ENCODE data around the gene CBFA2T3. TPM values are rescaled to one million over a fixed set of nuclear protein-coding genes. Genes with fewer than 3 reads are reported as not detected.
"Not testable (repeated sequence)": the region's sequence is repeated elsewhere in the genome, so short reads cannot be mapped to it uniquely, and the experiment has no call there.

Gene CBFA2T3
- total RNA-seq, 1 experiment from 2014 or later, result 2.1 TPM

DNA sequence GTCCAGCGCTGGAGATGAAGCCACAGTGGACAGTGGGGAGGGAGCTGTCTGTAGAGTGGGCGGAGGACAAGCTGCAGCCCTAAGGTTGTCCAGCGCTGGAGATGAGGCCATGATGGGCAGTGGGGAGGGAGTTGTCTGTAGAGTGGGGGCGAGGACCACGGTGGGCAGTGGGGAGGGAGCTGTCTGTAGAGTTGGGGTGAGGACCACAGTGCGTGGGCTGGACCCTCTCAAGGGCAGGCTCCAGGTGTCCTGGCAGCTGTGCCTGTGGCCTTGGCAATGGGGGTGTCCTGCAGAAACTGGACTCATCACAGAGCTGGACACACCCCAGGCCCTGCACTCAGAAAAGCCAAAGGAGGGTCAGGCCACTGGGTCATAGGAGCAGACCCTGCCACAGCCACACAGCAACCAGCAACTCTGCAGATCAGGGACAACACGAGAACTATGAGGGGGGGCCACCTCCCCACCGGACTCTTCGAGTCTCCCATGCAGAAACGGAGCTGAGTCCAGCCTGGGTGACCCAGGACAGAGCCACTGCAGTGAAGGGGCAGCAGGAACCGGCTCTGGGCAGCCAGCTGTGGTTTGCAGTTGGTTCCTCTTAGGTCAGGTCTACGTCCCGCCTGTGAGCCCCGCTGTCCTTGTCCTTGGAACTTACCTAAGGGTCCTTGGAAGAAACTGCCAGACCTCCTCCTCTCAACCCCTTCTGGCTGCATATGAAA is 33.4 kb upstream of the CBFA2T3 start:
- peaks cover 17% of the 10 kb centered on the region for H3K27me3 Mint-ChIP-seq (ENCODE audit: insufficient read depth, unreplicated experiment)
- no peak for DNase-seq
- H3K4me3 ChIP-seq (ENCODE audit: low read depth, low read length), result no peak overlapping the region

DNA sequence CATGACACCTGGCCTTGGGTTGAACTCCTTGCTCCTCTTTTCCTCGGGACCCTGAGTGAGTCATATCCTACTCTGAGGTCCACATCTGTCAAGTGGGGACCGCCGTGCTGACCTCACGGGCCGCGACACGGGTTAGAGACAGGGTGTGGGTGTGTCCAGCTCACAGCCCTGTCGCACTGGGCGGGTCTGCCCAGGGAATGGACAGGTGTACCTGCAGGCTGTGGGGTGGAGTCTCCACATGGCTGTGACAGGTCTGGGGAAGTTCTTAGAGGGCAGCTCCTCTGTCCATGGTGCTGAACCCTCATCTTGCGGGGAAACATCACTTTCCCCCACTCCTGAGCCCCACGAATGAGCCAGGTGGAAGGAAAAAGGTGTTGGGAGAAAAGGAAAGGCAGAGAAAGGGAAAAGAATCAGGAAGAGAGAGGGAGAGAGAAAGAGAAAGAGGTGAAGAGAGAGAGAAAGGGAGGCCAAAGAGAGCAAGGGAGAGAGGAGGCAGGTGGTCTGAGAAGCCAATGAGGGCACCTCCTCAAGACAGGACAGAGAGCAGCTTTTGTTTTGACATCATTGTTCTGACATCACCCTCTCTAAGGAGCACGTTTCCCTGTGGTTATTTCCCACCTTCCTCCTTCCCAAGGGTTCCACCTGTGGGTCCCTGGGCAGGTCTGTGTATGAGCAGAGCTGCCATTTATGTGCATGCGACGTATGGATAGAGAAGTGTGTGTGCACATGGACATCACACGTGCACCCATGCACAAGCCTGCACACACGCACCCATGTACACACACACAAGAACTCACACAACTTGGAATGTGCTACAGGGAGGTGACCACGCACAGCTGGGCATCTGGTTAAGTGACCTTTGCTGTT is 32.6 kb upstream of the CBFA2T3 start:
- peak in 1 of 2 experiments; percentile 67 for DNase-seq
- Mint-ChIP-seq H3K9me3 (ENCODE audit: unreplicated experiment) (peaks cover 17% of the 10 kb centered on the region), H3K27me3 (ENCODE audit: insufficient read depth, unreplicated experiment) (peaks cover 23% of the 10 kb centered on the region), H3K27ac (ENCODE audit: unreplicated experiment) (no peak overlapping the region), H3K36me3 (ENCODE audit: insufficient read depth, unreplicated experiment) (no peaks in the 10 kb centered on the region), H3K4me1 (ENCODE audit: low read depth, unreplicated experiment) (no peaks in the 10 kb centered on the region), H3K4me3 (ENCODE audit: unreplicated experiment) (no peak overlapping the region)
- intact Hi-C loops (cut with micrococcal nuclease; ENCODE audit: unreplicated experiment), result loop anchor here (1.0 to 10.0 kb wide), 2 partner anchors 28 to 65 kb away; no protein-coding TSS in a partner anchor
- ChIA-PET CTCF (interaction anchor here (0.5 kb wide), 1 partner anchor 272 kb away, joined by 3 read pairs; no protein-coding TSS in a partner anchor), POLR2A (no interaction called here)
- Histone ChIP-seq H3K4me1 (no peaks in the 10 kb centered on the region), H3K36me3 (ENCODE audit: control insufficient read depth, insufficient read depth, low read length) (no peaks in the 10 kb centered on the region), H3K4me3 (ENCODE audit: low read depth, low read length) (no peak overlapping the region), H3K9me3 (no peaks in the 10 kb centered on the region), H3K27me3 (replicated peaks; ENCODE audit: control insufficient read depth, insufficient read depth, low read length) (no peaks in the 10 kb centered on the region)
- TF ChIP-seq, protein P1, sequence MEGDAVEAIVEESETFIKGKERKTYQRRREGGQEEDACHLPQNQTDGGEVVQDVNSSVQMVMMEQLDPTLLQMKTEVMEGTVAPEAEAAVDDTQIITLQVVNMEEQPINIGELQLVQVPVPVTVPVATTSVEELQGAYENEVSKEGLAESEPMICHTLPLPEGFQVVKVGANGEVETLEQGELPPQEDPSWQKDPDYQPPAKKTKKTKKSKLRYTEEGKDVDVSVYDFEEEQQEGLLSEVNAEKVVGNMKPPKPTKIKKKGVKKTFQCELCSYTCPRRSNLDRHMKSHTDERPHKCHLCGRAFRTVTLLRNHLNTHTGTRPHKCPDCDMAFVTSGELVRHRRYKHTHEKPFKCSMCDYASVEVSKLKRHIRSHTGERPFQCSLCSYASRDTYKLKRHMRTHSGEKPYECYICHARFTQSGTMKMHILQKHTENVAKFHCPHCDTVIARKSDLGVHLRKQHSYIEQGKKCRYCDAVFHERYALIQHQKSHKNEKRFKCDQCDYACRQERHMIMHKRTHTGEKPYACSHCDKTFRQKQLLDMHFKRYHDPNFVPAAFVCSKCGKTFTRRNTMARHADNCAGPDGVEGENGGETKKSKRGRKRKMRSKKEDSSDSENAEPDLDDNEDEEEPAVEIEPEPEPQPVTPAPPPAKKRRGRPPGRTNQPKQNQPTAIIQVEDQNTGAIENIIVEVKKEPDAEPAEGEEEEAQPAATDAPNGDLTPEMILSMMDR (IDR thresholded peaks at IDR 0.05; ENCODE audit: insufficient read depth in 1 of 2, low read depth in 1 of 2, low read length in 1 of 2, severe bottlenecking in 1 of 2, unreplicated experiment in 1 of 2), result no peak
- BruUV-seq (replicated peaks), result no TSS peak

More for the DNA sequence above, 33.4 kb upstream of the CBFA2T3 start:
- no peak overlapping the region for H3K4me3 Mint-ChIP-seq (ENCODE audit: unreplicated experiment)
- no peaks in the 10 kb centered on the region for H3K36me3 Mint-ChIP-seq (ENCODE audit: insufficient read depth, unreplicated experiment)
- peaks cover 17% of the 10 kb centered on the region for H3K9me3 Mint-ChIP-seq (ENCODE audit: unreplicated experiment)
- ChIA-PET POLR2A (no interaction called here), CTCF (no interaction called here)
- Histone ChIP-seq H3K27me3 (replicated peaks; ENCODE audit: control insufficient read depth, insufficient read depth, low read length) (no peaks in the 10 kb centered on the region), H3K4me1 (no peaks in the 10 kb centered on the region), H3K9me3 (no peaks in the 10 kb centered on the region), H3K36me3 (ENCODE audit: control insufficient read depth, insufficient read depth, low read length) (no peaks in the 10 kb centered on the region)
- TF ChIP-seq, protein P1 (IDR thresholded peaks at IDR 0.05; ENCODE audit: insufficient read depth in 1 of 2, low read depth in 1 of 2, low read length in 1 of 2, severe bottlenecking in 1 of 2, unreplicated experiment in 1 of 2), result no peak
- H3K27ac Mint-ChIP-seq (ENCODE audit: unreplicated experiment), result no peak overlapping the region
- no peaks in the 10 kb centered on the region for H3K4me1 Mint-ChIP-seq (ENCODE audit: low read depth, unreplicated experiment)
- intact Hi-C loops (cut with micrococcal nuclease; ENCODE audit: unreplicated experiment), result no loop called here
- BruUV-seq (replicated peaks), result no TSS peak

DNA sequence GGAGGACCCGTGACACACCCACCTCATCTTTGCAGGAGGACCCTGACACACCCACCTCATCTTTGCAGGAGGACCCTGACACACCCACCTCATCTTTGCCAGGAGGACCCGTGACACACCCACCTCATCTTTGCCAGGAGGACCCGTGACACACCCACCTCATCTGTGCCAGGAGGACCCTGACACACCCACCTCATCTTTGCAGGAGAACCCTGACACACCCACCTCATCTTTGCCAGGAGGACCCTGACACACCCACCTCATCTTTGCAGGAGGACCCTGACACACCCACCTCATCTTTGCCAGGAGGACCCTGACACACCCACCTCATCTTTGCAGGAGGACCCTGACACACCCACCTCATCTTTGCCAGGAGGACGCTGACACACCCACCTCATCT is 31.8 kb upstream of the CBFA2T3 start:
- H3K27me3 Mint-ChIP-seq (ENCODE audit: insufficient read depth, unreplicated experiment), result peaks cover 26% of the 10 kb centered on the region
- H3K4me1 Mint-ChIP-seq (ENCODE audit: low read depth, unreplicated experiment); DNase-seq; H3K27ac Mint-ChIP-seq (ENCODE audit: unreplicated experiment); H3K4me1 ChIP-seq; H3K9me3 ChIP-seq; H3K36me3 ChIP-seq (ENCODE audit: control insufficient read depth, insufficient read depth, low read length); H3K4me3 ChIP-seq (ENCODE audit: low read depth, low read length); H3K4me3 Mint-ChIP-seq (ENCODE audit: unreplicated experiment); H3K36me3 Mint-ChIP-seq (ENCODE audit: insufficient read depth, unreplicated experiment); POLR2A ChIA-PET; BruUV-seq (replicated peaks); H3K27me3 ChIP-seq (replicated peaks; ENCODE audit: control insufficient read depth, insufficient read depth, low read length): not testable (repeated sequence)
- CTCF ChIA-PET, result interaction anchor here (0.5 kb wide), 1 partner anchor 271 kb away, joined by 3 read pairs; no protein-coding TSS in a partner anchor
- peaks cover 17% of the 10 kb centered on the region for H3K9me3 Mint-ChIP-seq (ENCODE audit: unreplicated experiment)
- intact Hi-C loops (cut with micrococcal nuclease; ENCODE audit: unreplicated experiment), result loop anchor here (1.0 to 10.0 kb wide), 2 partner anchors 29 to 64 kb away; no protein-coding TSS in a partner anchor

All from Caco-2 (cell line).